22Rv1 (cell line): Measurements from ENCODE around the gene EML4.

Experiments
- ZFX ChIP-seq: fragments of 450-650 bp; IDR thresholded peaks from 2 replicates; pipeline ENCODE4 v1.6.1; 2017; ENCODE audit warnings: antibody characterized with exemption, borderline replicate concordance
- TF ChIP-seq, protein P1 (sequence below): fragments of 450-650 bp; IDR thresholded peaks from 2 replicates; pipeline ENCODE4 v1.5.1; 2017; ENCODE audit warnings: mild to moderate bottlenecking

- TF ChIP-seq, protein P1, sequence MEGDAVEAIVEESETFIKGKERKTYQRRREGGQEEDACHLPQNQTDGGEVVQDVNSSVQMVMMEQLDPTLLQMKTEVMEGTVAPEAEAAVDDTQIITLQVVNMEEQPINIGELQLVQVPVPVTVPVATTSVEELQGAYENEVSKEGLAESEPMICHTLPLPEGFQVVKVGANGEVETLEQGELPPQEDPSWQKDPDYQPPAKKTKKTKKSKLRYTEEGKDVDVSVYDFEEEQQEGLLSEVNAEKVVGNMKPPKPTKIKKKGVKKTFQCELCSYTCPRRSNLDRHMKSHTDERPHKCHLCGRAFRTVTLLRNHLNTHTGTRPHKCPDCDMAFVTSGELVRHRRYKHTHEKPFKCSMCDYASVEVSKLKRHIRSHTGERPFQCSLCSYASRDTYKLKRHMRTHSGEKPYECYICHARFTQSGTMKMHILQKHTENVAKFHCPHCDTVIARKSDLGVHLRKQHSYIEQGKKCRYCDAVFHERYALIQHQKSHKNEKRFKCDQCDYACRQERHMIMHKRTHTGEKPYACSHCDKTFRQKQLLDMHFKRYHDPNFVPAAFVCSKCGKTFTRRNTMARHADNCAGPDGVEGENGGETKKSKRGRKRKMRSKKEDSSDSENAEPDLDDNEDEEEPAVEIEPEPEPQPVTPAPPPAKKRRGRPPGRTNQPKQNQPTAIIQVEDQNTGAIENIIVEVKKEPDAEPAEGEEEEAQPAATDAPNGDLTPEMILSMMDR: no peak
- TF ChIP-seq ZFX: no peak
Observed at GRCh38 chr2:42127425-42128424, 41.4 kb upstream of the EML4 start.
